ENCODE data around the gene MAP3K3. TPM values are rescaled to one million over a fixed set of nuclear protein-coding genes. Genes with fewer than 3 reads are reported as not detected.

MAP3K3 gene
- total RNA-seq, 1 experiment from 2014 or later = 16.2 TPM

DNA sequence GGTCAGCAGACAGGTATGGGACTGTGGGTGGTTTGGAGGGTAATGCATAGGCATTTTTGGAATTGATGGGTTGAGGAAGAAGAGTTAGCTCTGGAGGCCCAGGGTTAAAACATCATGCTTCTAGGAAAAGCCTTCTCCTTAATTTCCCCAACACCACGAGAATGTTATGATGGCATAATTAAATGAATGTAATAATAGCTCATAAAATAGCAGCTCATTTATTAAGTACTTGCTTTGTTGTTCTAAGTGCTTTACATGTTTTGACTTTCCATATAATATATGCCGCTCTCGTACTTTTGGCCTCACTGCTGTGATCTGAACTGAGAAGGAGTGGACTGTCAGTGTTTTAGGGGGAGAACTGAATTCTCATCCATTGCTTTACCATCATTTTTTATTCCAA is 63.4 kb downstream of the MAP3K3 start:
- Histone ChIP-seq H3K27me3 (replicated peaks; ENCODE audit: control insufficient read depth, insufficient read depth, low read length) (no peaks in the 10 kb centered on the region), H3K4me3 (ENCODE audit: low read depth, low read length) (no peak overlapping the region), H3K4me1 (no peaks in the 10 kb centered on the region), H3K36me3 (ENCODE audit: control insufficient read depth, insufficient read depth, low read length) (no peaks in the 10 kb centered on the region; the same call in 1 of the 2 replicates), H3K9me3 (no peaks in the 10 kb centered on the region)
- Mint-ChIP-seq H3K36me3 (ENCODE audit: insufficient read depth, unreplicated experiment) (peaks cover 5% of the 10 kb centered on the region), H3K9me3 (ENCODE audit: unreplicated experiment) (no peaks in the 10 kb centered on the region), H3K27ac (ENCODE audit: unreplicated experiment) (no peak overlapping the region), H3K4me1 (ENCODE audit: low read depth, unreplicated experiment) (peaks cover 6% of the 10 kb centered on the region), H3K27me3 (ENCODE audit: insufficient read depth, unreplicated experiment) (no peaks in the 10 kb centered on the region), H3K4me3 (ENCODE audit: unreplicated experiment) (no peak overlapping the region)
- no TSS peak for BruUV-seq (replicated peaks)
- intact Hi-C loops (cut with micrococcal nuclease; ENCODE audit: unreplicated experiment) = no loop called here
- CTCF ChIA-PET = no interaction called here
- POLR2A ChIA-PET = no interaction called here
- TF ChIP-seq, protein P1, sequence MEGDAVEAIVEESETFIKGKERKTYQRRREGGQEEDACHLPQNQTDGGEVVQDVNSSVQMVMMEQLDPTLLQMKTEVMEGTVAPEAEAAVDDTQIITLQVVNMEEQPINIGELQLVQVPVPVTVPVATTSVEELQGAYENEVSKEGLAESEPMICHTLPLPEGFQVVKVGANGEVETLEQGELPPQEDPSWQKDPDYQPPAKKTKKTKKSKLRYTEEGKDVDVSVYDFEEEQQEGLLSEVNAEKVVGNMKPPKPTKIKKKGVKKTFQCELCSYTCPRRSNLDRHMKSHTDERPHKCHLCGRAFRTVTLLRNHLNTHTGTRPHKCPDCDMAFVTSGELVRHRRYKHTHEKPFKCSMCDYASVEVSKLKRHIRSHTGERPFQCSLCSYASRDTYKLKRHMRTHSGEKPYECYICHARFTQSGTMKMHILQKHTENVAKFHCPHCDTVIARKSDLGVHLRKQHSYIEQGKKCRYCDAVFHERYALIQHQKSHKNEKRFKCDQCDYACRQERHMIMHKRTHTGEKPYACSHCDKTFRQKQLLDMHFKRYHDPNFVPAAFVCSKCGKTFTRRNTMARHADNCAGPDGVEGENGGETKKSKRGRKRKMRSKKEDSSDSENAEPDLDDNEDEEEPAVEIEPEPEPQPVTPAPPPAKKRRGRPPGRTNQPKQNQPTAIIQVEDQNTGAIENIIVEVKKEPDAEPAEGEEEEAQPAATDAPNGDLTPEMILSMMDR (IDR thresholded peaks at IDR 0.05; ENCODE audit: insufficient read depth in 1 of 2, low read depth in 1 of 2, low read length in 1 of 2, severe bottlenecking in 1 of 2, unreplicated experiment in 1 of 2) = no peak
- no peak for DNase-seq

DNA sequence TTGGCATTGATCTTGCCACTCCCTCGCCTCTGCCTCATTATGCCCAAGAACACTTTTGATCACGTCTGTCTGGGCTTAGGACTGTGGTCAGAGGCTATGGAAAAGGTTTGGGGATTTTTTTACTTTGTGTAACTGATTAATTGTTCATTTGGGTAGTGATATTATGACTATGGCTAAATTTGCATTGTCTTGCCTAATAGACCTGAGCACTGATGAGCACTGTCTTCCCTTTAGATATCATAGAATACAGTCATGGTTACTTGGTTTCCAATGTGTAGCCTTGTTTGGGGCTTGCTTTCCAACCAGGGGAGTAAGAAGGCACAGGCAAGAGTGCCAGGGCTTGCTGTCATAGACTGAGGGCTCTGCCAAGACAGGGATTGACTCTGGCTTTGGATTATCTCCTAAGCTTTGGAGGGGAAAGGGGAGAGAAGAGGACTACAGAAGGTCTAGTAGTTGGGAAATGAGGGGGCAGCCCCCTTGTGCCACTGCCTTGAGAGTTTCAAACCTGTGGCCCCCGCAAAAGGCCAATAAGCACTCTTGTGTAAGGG is 64.0 kb downstream of the MAP3K3 start:
- H3K4me1 ChIP-seq = no peaks in the 10 kb centered on the region
- ChIA-PET CTCF (no interaction called here), POLR2A (no interaction called here)
- intact Hi-C loops (cut with micrococcal nuclease; ENCODE audit: unreplicated experiment) = no loop called here
- Mint-ChIP-seq H3K4me3 (ENCODE audit: unreplicated experiment) (no peak overlapping the region), H3K27ac (ENCODE audit: unreplicated experiment) (no peak overlapping the region), H3K36me3 (ENCODE audit: insufficient read depth, unreplicated experiment) (peaks cover 5% of the 10 kb centered on the region), H3K9me3 (ENCODE audit: unreplicated experiment) (no peaks in the 10 kb centered on the region), H3K4me1 (ENCODE audit: low read depth, unreplicated experiment) (peaks cover 6% of the 10 kb centered on the region), H3K27me3 (ENCODE audit: insufficient read depth, unreplicated experiment) (no peaks in the 10 kb centered on the region)
- no peaks in the 10 kb centered on the region for H3K27me3 ChIP-seq (replicated peaks; ENCODE audit: control insufficient read depth, insufficient read depth, low read length)
- no TSS peak for BruUV-seq (replicated peaks)
- H3K9me3 ChIP-seq = no peaks in the 10 kb centered on the region
- H3K4me3 ChIP-seq (ENCODE audit: low read depth, low read length) = no peak overlapping the region
- DNase-seq = no peak
- TF ChIP-seq, protein P1 (IDR thresholded peaks at IDR 0.05; ENCODE audit: insufficient read depth in 1 of 2, low read depth in 1 of 2, low read length in 1 of 2, severe bottlenecking in 1 of 2, unreplicated experiment in 1 of 2) = no peak
- no peaks in the 10 kb centered on the region; the same call in 1 of the 2 replicates for H3K36me3 ChIP-seq (ENCODE audit: control insufficient read depth, insufficient read depth, low read length)

DNA sequence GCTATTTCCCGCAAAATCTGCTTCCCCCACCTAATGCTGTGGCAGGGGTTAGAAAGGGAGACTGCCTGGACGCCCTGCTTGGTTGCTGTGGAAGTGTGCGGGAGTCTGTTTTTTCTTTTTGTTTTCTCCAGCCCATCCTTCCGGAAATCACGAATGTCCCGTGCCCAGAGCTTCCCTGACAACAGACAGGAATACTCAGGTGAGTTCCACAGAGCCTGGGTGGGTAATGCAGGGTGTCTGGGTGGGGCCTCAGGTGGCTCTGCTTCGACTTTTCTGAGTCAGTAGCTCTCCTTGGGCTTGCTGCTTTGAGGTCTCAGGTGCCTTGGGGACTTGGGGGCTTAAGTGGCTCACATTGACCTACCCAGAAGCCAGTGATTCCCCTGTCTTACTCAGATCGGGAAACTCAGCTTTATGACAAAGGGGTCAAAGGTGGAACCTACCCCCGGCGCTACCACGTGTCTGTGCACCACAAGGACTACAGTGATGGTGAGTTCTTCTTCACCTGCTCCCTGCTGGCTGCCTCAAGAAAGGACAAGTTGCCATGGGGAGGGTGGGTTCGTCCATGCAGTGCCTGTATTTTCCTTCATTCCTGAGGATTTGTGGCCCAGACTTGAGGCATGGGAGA is 66.3 kb downstream of the MAP3K3 start:
- intact Hi-C loops (cut with micrococcal nuclease; ENCODE audit: unreplicated experiment) = no loop called here
- Mint-ChIP-seq H3K9me3 (ENCODE audit: unreplicated experiment) (no peaks in the 10 kb centered on the region), H3K36me3 (ENCODE audit: insufficient read depth, unreplicated experiment) (peaks cover 5% of the 10 kb centered on the region), H3K4me3 (ENCODE audit: unreplicated experiment) (no peak overlapping the region), H3K27me3 (ENCODE audit: insufficient read depth, unreplicated experiment) (no peaks in the 10 kb centered on the region), H3K27ac (ENCODE audit: unreplicated experiment) (no peak overlapping the region), H3K4me1 (ENCODE audit: low read depth, unreplicated experiment) (peaks cover 6% of the 10 kb centered on the region)
- H3K9me3 ChIP-seq = no peaks in the 10 kb centered on the region
- H3K4me3 ChIP-seq (ENCODE audit: low read depth, low read length) = no peak overlapping the region
- H3K36me3 ChIP-seq (ENCODE audit: control insufficient read depth, insufficient read depth, low read length) = no peaks in the 10 kb centered on the region
- ChIA-PET CTCF (interaction anchor here (0.6 kb wide), 1 partner anchor 86 kb away, joined by 3 read pairs; no protein-coding TSS in a partner anchor), POLR2A (no interaction called here)
- TF ChIP-seq, protein P1 (IDR thresholded peaks at IDR 0.05; ENCODE audit: insufficient read depth in 1 of 2, low read depth in 1 of 2, low read length in 1 of 2, severe bottlenecking in 1 of 2, unreplicated experiment in 1 of 2) = no peak
- no peak for DNase-seq
- H3K27me3 ChIP-seq (replicated peaks; ENCODE audit: control insufficient read depth, insufficient read depth, low read length) = no peaks in the 10 kb centered on the region
- H3K4me1 ChIP-seq = no peaks in the 10 kb centered on the region
- no TSS peak for BruUV-seq (replicated peaks)

Measured in Caco-2 (cell line).